Testis (tissue), 2 donors: Measurements from ENCODE around the gene EYA2.

Source experiments
- POLR2A ChIP-seq: fragments of 450-650 bp; IDR thresholded peaks from one replicate; pipeline ENCODE4 v1.6.1; 2017; ENCODE audit warnings: antibody characterized with exemption, mild to moderate bottlenecking, moderate library complexity
- TF ChIP-seq, protein P1 (sequence below), 3 experiments: fragments of 450-650 bp in 2 of 3; fragments of 200-600 bp in 1 of 3; sonication (generic) in 1 of 3; IDR thresholded peaks; one replicate each; pipeline ENCODE4 v1.5.1; 2016 to 2019; ENCODE audit warnings: antibody characterized with exemption in 3 of 3, mild to moderate bottlenecking in 2 of 3, moderate library complexity in 1 of 3

GRCh38 chr20:47079047-47079446, 184.4 kb downstream of the EYA2 start:
- TF ChIP-seq, protein P1, sequence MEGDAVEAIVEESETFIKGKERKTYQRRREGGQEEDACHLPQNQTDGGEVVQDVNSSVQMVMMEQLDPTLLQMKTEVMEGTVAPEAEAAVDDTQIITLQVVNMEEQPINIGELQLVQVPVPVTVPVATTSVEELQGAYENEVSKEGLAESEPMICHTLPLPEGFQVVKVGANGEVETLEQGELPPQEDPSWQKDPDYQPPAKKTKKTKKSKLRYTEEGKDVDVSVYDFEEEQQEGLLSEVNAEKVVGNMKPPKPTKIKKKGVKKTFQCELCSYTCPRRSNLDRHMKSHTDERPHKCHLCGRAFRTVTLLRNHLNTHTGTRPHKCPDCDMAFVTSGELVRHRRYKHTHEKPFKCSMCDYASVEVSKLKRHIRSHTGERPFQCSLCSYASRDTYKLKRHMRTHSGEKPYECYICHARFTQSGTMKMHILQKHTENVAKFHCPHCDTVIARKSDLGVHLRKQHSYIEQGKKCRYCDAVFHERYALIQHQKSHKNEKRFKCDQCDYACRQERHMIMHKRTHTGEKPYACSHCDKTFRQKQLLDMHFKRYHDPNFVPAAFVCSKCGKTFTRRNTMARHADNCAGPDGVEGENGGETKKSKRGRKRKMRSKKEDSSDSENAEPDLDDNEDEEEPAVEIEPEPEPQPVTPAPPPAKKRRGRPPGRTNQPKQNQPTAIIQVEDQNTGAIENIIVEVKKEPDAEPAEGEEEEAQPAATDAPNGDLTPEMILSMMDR (IDR thresholded peaks at IDR 0.05) = no peak
- TF ChIP-seq POLR2A = no peak
